Fibroblast of villous mesenchyme (primary cell): ENCODE results near the gene NTRK3. TPM values are rescaled to one million over a fixed set of nuclear protein-coding genes. Genes with fewer than 3 reads are reported as not detected.
A peak's percentile ranks its signal among the peaks of the same experiment; 100 is the strongest.

Experiments
- DNase-seq: peaks from one replicate; pipeline ENCODE4 v3.0.0-alpha.2; 2010; ENCODE audit warnings: low read depth
- H3K4me3 ChIP-seq: 2 replicates; pipeline ENCODE4 v1.5.1; 2011; ENCODE audit warnings: low read depth, mild to moderate bottlenecking, low read length
- total RNA-seq: library from RNA; depleted of rRNA; stranded (reverse); fragments of >200 nt; gene quantifications from 2 replicates; pipeline ENCODE4 v1.2.3, GENCODE V29; 2012
- TF ChIP-seq, protein P1 (sequence below): IDR thresholded peaks from 2 replicates; pipeline ENCODE4 v1.5.1; 2012; ENCODE audit warnings: low read depth, mild to moderate bottlenecking, low read length; ENCODE audit not compliant: insufficient read depth

The NTRK3 gene
- total RNA-seq, 1 donor = not detected

DNA sequence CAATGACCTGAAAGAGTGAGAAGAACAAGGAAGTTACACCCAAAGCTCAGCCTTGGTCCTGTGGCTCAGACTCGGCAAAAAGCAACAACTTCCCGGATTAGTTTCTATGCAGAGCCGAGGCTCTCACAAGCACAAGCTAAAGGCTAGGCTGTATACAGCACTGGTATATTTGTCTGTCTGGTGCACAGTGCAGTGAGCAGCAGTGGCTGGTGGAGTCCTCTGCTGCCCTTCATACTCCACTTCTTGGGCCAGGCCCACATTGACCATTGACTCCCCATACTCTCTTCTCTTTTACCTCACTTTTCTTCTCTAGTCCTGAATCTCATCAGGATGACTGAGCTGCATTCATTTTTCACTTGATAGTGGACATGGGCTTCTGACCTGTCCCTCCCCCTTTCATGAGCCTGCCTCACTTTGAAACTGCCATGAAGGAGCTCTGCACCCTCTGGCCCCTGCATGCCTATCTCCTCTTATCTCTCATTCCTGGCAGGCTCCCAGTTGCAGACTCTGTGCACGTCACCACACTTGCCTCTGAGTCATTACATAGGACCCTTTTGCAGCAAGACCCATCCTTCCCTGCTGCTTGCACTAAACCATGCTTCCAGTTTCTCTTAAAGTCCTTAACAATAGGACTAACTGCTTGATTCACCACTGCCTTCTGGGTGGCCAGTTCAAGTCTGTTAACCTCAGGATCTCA, 379.3 kb downstream of the NTRK3 start:
- H3K4me3 ChIP-seq = no peak overlapping the region
- TF ChIP-seq, protein P1, sequence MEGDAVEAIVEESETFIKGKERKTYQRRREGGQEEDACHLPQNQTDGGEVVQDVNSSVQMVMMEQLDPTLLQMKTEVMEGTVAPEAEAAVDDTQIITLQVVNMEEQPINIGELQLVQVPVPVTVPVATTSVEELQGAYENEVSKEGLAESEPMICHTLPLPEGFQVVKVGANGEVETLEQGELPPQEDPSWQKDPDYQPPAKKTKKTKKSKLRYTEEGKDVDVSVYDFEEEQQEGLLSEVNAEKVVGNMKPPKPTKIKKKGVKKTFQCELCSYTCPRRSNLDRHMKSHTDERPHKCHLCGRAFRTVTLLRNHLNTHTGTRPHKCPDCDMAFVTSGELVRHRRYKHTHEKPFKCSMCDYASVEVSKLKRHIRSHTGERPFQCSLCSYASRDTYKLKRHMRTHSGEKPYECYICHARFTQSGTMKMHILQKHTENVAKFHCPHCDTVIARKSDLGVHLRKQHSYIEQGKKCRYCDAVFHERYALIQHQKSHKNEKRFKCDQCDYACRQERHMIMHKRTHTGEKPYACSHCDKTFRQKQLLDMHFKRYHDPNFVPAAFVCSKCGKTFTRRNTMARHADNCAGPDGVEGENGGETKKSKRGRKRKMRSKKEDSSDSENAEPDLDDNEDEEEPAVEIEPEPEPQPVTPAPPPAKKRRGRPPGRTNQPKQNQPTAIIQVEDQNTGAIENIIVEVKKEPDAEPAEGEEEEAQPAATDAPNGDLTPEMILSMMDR = no peak
- peak; percentile 89 for DNase-seq

DNA sequence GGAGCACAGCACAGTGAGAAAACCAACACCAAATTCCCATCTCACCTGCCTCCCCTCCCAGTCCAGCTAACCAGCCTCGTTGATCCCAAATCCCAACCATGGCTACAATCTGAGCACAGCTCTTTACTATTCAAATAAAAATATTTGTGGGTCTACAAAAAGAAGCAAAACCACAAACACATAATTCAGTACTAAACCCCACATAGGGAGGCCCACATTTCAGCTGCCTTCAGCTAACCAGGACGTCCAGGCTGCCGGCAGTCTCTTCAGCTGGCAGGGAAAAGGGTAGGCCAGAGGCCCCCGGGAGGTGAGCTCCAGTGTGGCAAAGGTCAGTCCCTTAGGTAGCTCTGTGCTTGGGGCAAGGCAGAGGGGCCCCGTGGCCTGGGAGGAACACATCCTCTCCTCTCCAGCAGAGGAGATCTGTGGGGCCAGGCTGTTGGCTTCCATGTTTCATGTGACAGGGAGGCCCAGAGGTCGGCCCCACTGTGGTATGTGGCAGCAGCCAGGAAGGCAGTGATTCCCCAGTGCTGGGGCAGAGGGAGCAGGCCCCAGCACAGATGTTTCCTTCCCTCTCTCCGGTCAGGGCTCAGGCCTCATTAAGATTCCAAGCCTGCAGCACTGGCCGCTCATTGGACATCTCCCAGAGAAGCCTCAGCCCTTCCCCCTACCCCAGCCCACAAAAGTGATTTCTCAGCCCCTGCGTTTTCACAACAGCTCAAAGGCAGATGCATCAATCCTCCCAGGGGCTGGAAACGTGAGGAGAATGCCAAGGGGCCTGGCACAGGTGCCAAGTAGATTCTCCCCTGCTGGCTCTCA, 381.4 kb downstream of the NTRK3 start:
- H3K4me3 ChIP-seq = no peak overlapping the region
- TF ChIP-seq, protein P1 = no peak
- DNase-seq = peak; percentile 89

DNA sequence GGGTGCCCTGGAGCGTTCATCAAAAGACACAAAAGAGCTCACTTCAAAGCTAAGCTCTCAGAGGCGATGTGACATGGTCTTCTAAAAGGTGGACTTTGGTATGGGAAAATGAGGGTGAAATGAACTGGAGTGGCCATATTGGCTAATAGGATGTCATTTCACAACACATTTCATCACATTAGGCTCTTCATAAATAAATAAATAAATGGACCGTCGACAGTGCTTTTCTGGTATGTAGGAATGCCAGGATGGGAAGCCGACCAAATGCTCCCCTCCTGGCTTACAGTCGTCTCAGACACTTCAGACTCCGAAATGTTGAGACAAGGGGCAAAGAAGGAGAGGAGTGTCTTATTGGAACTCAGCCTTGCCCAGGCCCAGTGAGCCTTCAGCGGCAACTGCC, 383.0 kb downstream of the NTRK3 start:
- TF ChIP-seq, protein P1 = no peak
- DNase-seq = peak; percentile 56
- no peak overlapping the region for H3K4me3 ChIP-seq

DNA sequence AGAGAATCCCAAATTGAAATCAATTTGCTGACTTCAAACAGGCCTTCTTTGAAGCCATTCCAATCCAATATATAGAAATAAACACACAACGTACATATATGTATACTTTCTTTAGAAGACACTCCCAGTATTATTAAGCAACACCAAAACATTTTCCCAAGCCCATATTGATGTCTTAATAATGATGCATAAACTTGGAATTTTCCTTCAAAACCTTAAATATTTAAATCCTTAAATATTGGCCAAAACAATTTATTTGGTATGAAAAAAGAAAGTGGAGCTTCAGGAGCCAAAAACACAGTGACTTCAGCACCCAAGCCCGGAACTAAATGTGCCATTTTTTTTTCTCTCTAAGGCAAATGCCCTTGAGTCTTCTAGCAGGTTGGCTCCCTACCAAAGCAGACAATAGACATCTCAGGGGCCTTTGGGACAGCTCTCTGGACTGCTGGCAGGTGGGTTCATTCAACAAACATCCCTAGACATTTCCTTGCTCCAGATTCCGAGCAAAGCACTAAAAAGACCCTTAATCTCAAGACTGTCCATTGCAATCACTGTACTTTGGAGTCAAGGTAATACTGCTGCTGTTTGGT, 384.7 kb downstream of the NTRK3 start:
- peak; percentile 8 for DNase-seq

DNA sequence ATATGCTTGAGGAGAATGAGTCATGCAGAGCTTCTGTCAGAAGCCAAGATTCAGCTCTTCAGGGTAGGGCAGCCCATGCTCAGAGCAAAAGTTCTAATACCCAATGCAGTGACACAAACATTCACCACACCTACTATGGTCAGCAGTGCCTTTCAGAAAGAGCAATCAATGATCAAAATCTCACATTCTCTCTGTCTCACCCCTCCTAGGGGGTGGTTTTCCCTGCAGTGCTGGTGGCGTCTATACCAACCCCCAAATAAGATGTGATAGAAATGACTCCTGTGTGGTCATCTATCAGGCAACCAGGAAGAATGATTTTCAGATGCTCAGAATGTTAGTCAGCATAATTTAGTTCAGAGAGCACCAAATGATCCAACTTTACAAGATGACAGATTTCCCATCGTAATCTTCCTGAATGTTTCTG, 385.3 kb downstream of the NTRK3 start:
- TF ChIP-seq, protein P1 = no peak
- DNase-seq = no peak
- H3K4me3 ChIP-seq = no peak overlapping the region

More for the DNA sequence above, 384.7 kb downstream of the NTRK3 start:
- TF ChIP-seq, protein P1 = no peak
- no peak overlapping the region for H3K4me3 ChIP-seq

DNA sequence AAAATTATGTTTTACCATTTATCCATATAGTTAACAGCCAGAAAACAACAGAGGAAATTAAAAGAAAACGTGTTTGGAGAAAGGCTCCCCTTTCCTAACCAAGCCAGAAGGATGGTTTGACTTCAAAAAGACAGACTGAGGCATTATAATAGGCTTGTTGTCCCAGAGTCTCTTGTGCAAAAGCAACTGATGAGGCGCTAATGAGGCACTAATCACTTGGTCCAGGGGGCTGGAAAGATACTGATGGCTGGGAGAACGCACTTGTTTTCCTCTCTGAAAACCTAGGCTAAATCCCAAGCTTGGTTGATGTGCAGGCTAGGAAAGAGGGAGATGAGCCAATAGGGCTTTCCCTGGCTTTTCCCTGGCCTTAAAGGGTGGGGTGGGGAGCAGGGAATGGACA, 389.6 kb downstream of the NTRK3 start:
- H3K4me3 ChIP-seq = no peak overlapping the region
- TF ChIP-seq, protein P1 = no peak
- DNase-seq = no peak
